ENCODE data around the gene SORBS2.

Gene SORBS2

GRCh38 chr4:185799442-185799841 is 12.6 kb downstream of the SORBS2 start:
- no peak for DNase-seq

GRCh38 chr4:185797596-185798338 is 14.2 kb downstream of the SORBS2 start:
- no peak for DNase-seq

GRCh38 chr4:185797018-185797417 is 15.0 kb downstream of the SORBS2 start:
- no peak for DNase-seq

GRCh38 chr4:185796176-185796575 is 15.8 kb downstream of the SORBS2 start:
- DNase-seq: no peak

- no peak for DNase-seq
These were observed 17.4 kb downstream of the SORBS2 start for GRCh38 chr4:185794637-185795036.

GRCh38 chr4:185793716-185794115 is 18.3 kb downstream of the SORBS2 start:
- no peak for DNase-seq

GRCh38 chr4:185793116-185793485 is 18.9 kb downstream of the SORBS2 start:
- DNase-seq: no peak

- DNase-seq: no peak
These were observed 19.4 kb downstream of the SORBS2 start for GRCh38 chr4:185792384-185793115.

- DNase-seq: no peak
These were observed 23.9 kb downstream of the SORBS2 start for GRCh38 chr4:185787926-185788679.

- no peak for DNase-seq
These were observed 25.6 kb downstream of the SORBS2 start for GRCh38 chr4:185786422-185786821.

- DNase-seq: no peak
These were observed 28.4 kb downstream of the SORBS2 start for GRCh38 chr4:185783574-185783973.

GRCh38 chr4:185782523-185782922 is 29.5 kb downstream of the SORBS2 start:
- no peak for DNase-seq

- DNase-seq: no peak
These were observed 30.3 kb downstream of the SORBS2 start for GRCh38 chr4:185781555-185782215.

- DNase-seq: no peak
These were observed 31.5 kb downstream of the SORBS2 start for GRCh38 chr4:185780472-185780871.

- DNase-seq: no peak
These were observed 32.5 kb downstream of the SORBS2 start for GRCh38 chr4:185779517-185779916.

GRCh38 chr4:185778307-185778706 is 33.7 kb downstream of the SORBS2 start:
- no peak for DNase-seq

GRCh38 chr4:185775792-185776555 is 36.0 kb downstream of the SORBS2 start:
- DNase-seq: no peak

GRCh38 chr4:185774845-185775680 is 36.9 kb downstream of the SORBS2 start:
- no peak for DNase-seq

GRCh38 chr4:185774131-185774653 is 37.8 kb downstream of the SORBS2 start:
- no peak for DNase-seq

- no peak for DNase-seq
These were observed 38.6 kb downstream of the SORBS2 start for GRCh38 chr4:185773419-185773818.
